Activated T-cell treated with anti-CD3 and anti-CD28 coated beads for 1 hour (primary cell): ENCODE data around the gene POLR1A.

Experiments used
- DNase-seq: peaks from one replicate; pipeline ENCODE4 v3.0.0-alpha.2; 2020; ENCODE audit warnings: low read depth

Gene POLR1A

DNA sequence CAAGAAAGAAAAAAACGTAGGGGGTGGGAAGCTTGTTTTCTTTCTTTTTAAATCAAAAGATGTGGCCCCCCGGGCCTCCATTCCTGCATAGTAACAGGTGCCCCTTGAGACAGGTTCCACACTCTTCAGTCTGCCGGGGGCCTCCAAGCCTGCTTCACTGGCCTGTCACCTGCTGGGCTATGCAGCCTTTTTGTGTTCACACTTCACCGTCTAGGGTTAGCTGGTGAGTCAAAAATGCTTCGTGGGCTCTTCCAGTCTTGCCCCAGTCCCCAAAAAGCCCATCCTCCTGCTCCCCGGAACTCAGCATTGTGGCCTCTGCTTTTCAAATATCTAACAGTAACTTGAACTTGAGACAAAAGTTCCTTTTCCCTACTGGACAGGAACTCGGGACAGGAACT, 67.9 kb downstream of the POLR1A start:
- DNase-seq: no peak

DNA sequence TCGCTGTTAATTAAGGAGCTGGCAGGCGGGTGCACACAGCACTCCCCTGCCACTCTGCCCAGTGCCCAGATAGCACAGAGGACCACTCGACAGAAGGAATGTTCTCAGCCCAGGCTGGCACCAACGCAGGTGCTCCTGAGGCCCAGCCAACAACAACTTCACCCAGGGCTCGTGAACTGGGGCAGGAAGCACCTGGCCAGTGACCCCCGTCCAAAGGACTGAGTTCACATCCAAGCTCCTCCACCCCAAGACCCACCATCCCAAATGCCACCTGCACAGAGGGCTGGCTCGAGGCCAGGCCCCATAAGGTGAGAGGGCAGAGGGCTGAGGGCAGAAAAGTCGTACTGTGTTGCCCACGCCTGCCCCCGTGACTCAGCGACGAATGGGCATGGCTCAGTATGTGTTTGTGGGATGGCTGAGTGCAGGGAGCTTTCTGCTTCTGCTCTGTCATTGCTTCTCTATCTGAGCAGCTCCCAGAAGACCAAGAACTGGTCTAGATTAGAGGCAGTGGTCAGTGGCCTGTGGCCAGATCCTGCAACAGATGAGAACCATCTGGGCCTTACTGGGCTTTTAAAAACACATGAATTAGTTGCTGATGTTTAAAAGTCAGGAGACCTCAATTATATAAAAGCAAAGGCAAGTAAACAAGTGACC, 68.4 kb downstream of the POLR1A start:
- DNase-seq: no peak

DNA sequence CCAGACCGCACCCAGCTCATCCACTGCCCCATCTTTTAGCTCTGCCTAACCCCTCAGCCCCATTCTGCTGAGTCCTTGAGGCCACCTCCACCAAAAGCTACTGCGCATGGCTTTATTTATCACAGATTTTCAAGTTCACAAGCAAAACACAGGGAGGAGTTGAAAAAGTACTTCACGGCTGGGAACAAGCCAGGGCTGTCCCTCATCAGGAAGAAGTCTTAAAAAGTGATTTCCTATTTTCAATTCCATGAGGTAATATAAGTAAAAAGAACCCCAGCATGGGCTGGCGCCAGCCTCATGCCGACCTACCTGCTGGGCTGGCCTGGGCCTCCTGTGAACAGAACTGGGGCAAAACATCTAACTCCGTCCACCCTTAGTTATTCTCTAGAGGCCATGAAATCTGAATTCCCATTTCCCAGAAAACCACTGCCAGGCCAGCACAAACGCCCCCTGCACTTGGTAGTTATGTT, 69.0 kb downstream of the POLR1A start:
- no peak for DNase-seq

DNA sequence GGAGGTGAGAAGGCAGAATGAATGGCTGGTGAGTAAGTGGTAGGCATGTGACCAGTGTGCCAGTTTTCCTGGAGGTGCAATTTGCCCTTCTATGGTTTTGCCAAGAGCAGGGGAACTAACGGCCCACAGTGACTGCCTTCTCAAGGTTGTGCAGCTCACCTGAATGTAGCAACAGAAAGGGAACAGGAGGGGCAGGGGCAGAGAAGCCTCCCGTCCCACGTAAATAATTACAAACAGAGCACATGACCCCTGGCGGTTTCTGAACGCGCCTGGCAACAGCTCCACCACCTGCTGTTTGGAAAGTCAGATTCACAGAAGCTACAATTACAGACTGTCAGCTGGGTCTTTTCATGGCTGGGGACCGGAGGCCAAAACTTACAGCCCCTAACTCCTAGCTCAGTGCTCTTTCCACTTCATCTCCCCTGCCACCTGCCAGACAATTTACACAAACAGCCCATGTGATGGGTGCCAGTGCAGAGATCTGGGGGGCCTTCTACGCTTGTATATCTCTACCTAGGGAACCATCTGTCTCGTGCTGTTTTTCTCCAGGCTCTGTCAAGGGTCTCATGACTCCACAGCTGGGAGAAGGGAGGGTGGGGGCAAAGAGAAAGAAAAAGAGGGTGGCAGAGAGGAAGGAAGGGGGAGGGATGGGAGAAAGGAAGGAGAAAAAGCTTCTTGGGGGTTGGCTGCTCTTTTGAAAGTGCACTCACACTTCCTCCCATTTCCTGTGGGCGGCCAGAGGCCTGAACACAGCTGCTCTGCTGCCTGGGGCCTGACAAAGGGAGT, 69.6 kb downstream of the POLR1A start:
- DNase-seq: no peak

DNA sequence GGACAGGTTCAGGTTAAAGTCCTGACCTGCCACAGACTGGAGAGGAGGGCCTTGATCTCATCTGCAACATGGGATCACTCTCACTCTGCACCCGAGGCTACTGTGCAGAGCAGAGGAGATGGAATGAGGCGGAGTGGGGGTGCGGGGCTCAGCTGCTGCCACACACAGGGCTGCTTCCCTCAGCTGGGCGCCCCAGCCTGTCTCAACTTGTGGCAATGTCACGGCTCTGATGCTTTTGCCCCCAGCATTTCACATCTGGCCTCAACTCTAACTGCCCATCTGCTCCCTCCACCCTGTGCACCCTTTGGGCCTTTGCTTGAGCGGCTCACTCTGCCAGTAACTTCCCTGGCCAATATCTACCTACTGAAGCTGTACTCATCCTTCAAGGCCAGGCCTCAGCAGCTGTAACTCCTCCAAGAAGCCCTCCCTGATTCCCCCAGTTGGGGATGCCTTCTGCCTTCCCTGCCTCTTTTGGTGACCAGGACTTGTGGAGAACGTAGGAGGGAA, 70.3 kb downstream of the POLR1A start:
- DNase-seq: no peak

DNA sequence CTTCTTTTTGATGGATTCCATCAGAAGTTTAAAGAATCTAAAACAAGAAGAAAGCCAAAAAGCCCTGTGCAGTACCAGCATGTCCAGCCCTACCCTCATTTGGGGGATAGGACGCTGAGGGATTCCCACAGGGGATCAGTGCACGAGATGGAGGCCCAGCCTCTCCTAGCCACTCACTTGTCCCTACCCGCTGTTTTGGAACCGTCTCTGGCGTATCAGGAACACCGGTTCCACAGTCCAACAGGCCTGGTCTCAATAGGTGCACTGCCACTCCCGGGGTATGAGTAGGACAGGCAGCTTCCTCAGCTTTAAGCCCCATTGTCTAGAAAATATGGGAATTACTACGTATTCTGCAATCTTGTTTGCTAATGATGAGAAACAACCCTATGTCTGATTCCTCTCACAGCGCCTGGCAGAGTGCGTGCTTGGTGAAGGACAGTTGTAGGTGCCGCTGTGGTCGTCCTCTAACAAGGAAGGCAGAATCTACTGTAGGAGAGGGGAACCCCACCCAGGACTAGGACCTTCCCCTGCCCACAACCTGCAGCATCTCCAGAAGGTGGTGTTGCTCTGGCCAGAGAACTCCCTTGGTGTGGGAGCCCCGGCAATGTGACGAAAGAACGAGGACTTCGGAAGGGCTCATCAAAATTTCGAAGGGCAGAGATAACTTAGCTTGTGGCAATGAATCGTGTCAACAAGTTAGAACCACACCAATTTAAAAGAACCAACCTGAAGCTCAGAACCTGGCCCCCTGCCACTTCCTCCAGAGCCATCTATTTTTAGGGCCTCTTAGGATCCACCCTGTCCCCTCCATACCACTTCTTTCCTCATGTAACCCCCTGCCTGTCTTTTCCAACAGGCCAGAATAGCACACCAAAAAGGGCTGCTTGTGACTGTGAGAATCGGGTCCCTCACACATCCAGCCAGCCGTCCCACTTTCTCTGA, 71.7 kb downstream of the POLR1A start:
- DNase-seq: no peak

DNA sequence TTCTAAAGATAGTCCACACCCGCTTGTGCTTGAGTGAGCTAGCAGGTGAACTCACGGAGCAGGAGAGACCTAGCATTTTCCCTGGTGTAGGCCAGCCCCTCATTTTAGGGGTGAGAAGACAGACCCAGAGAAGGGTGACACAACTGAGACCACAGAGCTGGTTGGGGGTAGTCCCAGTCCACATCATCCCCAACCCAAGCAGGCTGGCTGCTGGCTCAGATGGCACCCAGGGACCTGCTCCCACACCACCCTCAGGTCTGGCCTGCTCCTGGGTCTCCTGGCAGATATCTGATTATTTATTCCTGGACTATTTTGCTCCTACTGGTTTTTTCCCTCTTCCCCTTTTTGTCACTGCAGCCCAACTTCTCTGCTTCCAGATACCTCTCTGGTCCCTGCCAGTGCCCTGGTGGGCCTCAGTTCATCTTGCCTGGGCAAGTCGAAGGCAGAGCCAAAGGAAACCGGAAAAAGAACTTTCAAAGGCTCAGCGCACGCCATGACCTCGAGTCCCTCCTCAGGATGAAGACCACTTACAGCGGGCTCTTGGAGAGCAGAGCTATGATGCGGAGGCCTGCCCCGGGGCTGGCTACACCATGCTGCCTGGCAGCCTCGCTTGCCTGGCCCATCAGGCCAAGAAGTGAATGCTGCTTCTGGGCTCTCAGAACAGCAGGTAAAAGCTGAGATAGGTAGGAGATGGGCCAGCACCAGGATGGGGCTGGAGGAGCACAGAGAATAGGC, 72.7 kb downstream of the POLR1A start:
- DNase-seq: no peak

DNA sequence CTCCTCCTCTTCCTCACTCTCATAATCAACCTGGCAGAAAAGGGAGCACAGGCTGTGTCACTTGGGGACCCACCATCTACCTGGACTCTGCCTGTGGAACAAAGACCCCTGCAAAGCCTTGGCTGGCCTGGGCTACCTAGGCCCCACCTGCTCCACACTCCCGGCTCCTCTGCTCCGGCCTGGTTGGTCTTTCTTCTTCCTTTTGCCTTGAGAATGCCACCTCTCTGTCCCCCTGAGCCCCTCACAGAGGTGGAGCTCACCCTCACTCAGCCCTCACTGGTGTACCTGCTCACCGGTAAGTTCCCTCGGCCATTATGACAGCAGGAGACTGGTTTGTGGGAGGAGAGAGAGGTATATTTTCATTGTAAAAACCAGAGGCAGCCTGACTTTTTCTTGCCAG, 74.1 kb downstream of the POLR1A start:
- DNase-seq: no peak

DNA sequence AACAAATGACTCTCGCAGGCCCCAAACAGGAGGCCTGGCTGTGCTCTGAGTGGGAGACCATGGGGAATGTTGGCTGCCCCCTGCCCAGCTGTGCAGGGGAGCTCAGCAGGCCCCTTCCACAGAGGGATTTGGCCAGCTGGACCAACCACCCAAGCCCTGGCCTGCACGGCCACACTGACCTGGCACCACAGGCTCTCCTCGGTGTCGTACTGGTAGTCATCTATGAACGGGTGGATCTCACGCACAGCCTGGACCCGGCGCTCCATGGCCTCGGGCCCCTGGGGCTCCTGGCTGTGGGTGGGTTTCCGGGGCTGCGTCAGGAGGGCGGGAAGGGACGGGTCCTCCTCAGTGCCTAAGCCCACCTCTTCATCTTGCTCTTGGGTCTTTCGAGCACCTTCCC, 74.5 kb downstream of the POLR1A start:
- DNase-seq: no peak

DNA sequence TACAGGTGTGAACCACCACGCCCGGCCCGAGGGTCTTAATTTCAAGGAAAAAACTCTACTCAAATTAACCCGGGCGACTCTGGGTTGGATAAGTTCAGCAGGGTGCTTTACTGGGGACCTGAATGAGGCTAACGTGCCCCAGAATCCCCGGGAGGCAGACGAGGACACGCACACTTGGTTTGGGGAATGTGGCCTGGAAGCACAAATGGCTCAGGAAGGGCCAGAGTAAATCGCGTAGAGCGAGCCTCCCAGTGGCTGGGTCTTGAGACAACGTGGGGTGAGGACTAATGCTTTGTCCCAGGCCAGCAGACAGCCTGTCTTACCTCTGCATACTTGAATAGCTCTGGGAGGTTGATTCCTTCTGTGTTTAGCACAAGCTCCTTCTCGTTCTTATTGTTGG, 75.8 kb downstream of the POLR1A start:
- DNase-seq: no peak

DNA sequence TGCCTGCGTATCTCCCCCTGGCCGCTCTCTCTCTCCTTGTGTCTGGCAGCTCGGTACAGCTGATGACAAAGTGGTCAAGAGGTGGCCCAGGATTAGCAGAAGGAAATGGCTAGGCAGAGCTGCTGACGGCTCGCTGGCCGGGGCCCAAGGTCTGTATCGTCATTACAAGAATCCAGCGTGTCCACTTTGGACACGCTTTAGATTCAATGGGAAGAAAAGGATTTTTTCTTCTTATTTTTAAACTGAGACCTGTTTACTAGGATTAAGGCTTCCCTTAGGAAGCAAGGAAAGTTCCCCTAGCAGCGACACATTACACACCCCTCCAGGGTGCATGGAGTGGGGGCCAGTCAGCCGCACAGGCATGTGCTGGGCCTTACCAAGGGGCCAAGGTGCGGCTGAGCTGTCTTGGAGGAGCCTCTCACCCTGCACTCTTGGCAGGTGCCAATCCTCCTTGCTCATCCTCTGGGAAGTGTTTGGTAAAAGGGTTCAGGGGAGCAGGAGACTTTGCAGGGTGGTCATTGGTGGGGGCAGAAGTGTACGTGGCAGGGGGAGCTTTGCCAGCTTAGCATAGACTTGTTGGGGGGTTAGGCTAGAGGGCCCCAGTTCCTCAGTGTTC, 76.8 kb downstream of the POLR1A start:
- no peak for DNase-seq

DNA sequence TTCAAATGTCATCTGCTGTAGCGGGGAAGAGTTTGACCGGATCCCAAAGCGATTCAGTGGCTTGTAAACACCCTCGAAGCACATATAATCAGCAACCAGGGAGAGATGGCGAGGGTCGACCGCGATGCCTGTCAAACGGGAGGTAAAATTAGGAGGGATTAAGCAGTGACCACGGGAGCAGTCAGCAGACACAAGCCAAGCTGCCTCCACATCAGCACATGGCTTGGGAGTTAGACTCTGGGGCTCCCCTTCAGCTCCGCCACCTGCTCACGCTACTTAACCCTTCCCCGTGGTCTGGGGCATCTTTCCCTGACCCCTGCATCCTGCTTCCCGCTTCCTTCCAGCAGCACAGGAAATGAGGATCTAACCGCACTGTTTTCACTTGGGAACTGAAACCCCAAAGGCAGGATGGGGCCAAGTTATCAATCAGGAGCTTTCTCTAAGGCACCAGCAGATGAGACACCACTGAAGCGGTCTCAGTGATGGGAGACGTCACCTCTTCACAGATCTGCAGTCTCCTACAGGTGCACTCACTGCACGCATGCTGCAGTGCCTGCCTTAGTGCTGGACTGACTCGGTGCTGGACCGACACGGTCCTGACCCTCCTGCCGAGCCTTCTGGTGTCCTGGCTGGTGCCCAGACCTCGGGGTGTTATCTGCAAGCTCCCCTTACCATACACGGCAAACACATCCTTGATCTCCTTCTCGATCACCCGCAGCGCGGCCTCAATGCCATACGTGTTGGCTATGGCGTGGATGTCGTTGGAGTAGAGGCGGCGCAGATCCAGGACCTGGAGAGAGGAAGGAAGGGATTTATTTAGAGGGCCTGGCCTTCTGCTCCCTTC, 77.5 kb downstream of the POLR1A start:
- DNase-seq: no peak

DNA sequence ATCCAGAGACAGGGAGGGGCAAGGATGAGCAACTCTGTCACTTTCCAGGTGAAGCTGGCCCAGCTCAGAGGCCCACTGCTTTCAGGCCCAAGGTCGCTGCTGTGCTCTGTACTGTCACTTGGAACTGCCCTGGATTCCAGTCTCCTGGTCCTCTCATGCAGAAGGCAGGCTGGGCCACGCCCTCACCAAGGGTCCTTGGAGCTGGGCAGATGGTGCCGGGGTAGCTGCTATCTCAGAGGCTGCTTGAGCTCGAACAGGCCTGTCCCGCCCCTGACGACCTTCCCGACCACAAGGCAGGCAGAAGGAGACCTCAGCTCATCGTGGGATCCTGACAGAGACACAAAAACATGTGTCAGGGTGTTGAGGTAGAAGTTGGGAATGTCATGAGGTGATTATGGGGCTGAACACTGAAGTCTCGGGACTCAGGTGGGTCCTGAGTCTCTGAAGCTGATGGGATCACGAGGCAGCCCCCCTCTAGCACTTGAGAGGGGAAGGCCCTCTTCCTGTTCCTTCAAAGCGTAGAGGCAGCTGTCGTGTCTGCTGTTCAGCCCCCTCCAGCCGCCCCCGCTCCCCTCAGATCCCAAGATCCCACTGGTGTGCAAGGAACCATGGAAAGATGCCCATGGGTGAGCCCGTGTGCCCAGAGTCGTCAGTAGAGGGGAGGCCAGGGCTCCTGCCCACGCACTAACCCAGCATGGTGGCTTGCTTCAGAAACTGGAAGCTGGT, 78.3 kb downstream of the POLR1A start:
- no peak for DNase-seq

DNA sequence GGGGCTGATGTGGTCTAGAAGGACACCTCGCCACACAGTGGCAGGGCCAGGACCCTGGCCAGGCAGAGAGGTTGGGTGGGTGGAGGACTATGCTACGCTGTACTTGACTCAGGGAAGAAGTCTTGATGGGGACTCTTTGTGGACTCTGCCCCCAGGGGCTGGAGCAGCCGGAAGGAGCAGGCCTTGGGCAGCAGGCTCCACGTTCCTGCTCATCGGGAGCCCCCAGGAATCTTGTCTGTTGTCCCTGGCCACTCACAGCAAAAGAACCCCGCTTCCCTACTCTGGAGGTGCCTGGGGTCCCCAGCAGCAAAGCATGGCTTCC, 79.0 kb downstream of the POLR1A start:
- DNase-seq: no peak

DNA sequence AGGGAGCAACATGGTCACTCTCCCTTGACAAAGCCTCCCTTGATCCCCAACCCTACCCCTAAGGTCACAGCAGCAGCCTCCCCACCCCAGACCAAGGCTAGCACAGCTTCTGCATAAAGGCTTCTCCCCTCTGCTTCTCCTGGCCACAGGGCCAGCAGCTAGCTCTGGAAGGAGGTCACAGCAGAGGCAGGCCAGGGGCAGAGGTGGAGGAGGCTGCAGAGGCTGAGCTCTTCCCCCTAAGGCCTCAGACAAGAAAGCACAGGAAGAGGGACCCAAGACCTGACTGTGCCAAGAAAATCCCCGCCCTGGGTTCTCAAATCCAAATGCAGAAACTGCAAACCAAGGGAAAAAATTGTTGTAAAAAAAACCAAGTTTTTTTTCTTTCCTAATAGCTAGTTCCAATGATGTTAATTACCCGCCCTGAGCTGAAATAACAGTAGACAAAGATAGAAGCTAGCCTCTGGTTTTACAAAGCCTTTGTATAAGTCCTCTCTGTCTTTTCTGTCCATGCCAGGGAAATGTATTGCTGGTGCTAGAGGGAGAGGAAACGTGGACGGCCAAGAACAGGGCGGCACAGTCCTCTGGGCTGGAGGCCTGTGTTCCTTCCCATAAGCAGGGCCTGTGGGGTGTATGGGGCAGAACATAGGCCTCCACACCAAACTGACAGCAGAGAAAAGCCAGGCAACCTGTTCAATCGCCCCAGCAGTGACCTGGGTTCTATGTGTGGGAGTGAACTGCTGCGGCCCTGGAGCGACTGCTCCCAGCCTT, 79.5 kb downstream of the POLR1A start:
- DNase-seq: no peak

DNA sequence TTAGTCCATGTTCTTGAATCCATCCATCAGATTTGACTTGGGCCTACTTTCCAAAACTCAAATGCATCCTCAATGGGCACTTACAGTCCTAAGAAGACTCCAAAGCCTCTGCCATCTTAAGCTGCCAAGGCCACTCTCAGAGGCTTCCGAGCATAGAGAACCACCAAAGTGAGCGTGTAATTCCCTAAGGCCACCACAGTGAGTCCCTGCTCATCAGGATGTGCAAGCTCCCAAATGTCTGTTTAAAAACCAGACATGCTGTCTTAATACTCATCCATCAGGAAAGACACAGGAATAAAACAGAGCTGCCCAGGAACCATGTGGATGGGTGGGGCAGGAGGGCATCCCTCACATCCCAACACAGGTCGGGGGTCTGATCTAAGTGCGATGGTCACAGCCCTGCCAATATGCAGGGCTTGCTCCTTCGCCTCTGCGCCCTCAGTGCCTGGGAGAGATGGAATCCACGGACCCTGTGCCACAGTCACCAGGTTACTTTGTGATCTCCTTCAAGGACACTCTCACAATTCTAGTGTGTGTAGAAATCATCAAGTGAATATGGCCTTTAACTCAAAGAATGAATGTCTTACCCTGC, 80.4 kb downstream of the POLR1A start:
- no peak for DNase-seq

DNA sequence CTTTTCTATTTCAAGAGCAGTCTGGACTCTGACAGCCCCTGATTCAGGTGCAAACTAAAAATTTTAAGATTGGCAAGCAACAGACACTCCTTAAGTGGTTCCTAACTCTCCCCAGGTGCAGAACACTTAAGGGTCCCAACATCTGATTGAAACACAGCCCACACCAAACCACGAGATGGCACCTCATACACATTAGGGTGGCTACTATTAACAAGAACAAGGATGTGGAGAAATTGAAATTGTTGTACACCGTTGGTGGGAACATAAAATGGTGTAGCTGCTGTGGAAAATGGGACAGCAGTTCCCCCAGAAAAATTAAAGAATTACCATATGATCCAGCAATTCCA, 82.3 kb downstream of the POLR1A start:
- no peak for DNase-seq

DNA sequence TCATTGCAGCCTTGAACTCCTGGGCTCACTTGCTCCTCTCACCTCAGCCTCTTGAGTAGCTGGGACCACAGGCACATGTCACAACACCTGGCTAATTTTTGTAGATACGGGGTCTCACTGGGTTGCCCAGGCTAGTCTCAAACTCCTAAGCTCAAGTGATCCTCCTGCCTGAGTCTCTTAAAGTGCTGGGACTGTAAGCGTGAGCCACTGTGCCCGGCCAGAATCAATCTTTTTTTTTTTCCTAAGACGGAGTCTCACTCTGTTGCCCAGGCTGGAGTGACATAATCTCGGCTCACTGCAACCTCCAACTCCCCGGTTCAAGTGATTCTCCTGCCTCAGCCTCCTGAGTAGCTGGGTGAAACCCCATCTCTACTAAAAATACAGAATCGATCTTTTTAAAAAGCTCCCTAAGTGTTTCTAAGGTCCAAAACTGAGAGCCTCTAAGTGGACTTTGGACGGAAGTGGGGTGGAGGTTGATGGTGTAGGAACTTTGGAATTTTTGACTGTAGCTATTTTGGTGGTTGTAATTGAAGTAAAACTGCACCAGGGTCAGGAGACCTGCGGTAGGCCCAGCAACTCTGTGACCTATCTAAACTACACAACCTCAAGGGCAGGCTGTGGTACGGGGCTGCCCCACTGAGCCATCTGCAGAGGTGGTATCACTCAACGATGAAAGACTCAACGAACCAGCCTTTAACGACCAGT, 82.9 kb downstream of the POLR1A start:
- DNase-seq: no peak
